ENCODE results near the gene P2RY6.

P2RY6 gene

GRCh38 chr11:73297231-73297590 is 25.1 kb downstream of the P2RY6 start:
- DNase-seq (ENCODE audit: low read depth) = no peak

- DNase-seq (ENCODE audit: low read depth) = no peak
Measured at GRCh38 chr11:73297702-73298101, 25.6 kb downstream of the P2RY6 start.

DNA sequence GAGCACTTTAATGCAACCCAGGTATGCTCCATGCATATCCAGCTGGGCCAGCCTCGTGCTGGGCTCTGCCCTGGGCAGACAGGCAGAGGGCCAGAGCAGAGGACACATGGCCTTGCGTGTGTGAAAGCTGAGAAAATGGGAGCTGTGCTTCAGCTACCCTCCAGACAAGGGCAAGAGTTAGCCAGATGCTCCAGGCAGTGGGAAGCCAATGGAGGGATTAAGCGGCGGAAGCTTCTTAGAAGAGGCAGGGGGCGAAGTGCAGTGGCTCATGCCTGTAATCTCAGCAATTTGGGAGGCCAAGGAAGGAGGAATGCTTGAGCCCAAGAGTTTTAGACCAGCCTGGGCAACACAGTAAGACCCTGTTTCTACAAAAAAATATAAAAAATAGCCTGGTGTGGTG is 26.1 kb downstream of the P2RY6 start:
- DNase-seq (ENCODE audit: low read depth) = no peak

DNA sequence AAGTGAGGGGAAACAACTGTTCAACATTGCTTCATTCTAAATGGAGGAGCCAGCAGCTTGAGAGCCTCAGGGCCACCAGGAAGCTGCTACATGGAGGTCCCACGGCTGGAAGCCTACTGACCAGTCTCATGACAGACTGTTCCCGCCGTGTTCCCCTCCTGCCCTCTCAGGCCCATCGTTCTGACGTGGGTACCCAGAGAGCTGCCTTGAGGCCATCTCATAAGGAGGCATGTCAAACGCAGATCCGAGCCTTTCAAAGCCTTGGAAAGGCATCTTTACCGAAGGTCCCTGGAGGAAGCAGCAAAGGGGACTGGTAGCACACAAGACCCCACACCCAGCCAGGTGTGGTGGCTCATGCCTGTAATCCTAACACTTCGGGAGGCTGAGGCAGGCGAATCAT is 27.6 kb downstream of the P2RY6 start:
- no peak for DNase-seq (ENCODE audit: low read depth)

- DNase-seq (ENCODE audit: low read depth) = no peak
Measured at GRCh38 chr11:73306069-73306841, 34.1 kb downstream of the P2RY6 start.

GRCh38 chr11:73306977-73307322 is 34.8 kb downstream of the P2RY6 start:
- DNase-seq (ENCODE audit: low read depth) = no peak

- peak; percentile 95 for DNase-seq (ENCODE audit: low read depth)
Measured at GRCh38 chr11:73307323-73308002, 35.3 kb downstream of the P2RY6 start.

DNA sequence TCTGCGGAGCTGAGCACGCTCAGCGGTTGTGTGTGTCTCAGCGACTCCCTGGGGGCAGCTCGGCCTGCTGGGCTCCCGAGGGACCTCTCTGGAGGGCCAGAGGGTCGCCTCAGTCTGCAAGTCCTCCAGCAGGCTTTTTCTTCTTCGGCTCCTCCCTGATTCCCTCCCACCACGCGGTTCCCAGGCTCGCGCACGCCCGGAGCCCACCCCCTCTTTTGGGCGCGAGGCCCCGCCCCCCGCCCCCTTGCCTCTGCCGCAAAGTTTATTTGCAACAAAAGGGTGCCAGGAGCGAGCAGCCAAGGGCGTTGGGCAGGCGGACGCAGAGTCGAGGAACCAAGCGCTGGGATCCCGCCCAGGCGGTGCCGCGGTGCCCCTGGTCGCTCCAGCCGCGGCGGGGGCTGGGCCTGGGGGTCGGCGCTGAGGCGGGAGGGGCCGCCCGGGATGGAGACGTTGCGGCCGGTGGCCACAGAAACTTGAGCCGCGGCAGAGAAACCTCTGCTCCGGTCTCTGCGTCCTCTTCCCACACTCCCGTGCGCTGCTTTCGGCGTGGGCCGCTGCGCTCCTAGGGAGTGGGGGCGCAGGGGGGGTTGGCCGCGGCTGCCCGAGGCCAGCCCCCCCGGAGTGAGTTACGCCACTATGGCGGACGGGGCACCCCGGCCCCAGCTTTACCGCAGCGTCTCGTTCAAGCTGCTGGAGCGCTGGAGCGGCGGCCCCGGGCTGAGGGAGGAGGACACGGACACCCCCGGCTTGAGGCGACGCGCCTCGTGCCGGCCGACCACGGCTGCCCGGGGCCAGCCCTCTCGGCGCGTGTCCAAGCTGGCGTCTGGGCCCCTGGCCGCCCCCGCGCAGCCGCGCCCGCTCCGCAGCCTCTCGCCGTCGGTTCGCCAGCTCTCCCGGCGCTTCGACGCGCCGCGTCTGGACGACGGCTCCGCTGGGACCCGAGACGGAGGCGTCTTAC is 36.1 kb downstream of the P2RY6 start, which contains the start of gene ARHGEF17:
ARHGEF17 (plus strand) TSS at position 274 of the 958 bp plus-strand sequence; CDS start at position 637, 363 bp downstream.
- no peak for DNase-seq (ENCODE audit: low read depth)

- DNase-seq (ENCODE audit: low read depth) = peak; percentile 83
Measured at GRCh38 chr11:73308961-73309919, 37.1 kb downstream of the P2RY6 start.

DNA sequence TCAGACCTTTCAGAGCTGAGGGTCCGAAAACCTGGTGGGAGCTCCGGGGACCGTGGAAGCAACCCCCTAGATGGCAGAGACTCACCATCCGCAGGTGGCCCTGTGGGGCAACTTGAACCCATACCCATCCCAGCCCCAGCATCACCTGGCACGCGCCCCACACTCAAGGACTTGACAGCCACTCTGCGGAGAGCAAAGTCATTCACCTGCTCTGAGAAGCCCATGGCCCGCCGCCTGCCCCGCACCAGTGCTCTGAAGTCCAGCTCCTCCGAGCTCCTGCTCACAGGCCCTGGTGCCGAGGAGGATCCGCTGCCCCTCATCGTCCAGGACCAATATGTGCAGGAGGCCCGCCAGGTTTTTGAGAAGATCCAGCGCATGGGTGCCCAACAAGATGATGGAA is 37.9 kb downstream of the P2RY6 start:
- no peak for DNase-seq (ENCODE audit: low read depth)

- DNase-seq (ENCODE audit: low read depth) = no peak
Measured at GRCh38 chr11:73310661-73311393, 38.7 kb downstream of the P2RY6 start.

- DNase-seq (ENCODE audit: low read depth) = no peak
Measured at GRCh38 chr11:73311394-73311869, 39.3 kb downstream of the P2RY6 start.

DNA sequence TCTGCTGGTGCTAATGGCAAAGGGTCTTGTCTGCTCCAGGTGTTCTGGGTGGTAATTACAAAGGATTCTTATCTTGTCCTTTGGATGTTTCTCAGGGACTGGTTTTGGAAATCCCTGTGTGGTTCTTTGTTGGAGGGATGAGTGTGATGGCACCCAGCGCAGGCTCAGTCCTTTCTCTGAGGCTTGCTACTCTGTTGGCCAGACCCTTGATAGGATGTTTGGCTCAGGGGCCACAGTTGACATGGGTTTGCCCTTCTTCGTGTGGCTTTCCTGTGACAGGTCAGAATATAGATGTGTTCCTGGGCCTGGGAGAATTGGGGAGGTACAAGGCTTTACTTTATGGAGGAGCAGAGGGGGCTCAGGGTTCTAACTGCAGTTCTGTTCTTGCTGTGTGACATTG is 39.9 kb downstream of the P2RY6 start:
- DNase-seq (ENCODE audit: low read depth) = no peak

GRCh38 chr11:73312851-73313327 is 40.8 kb downstream of the P2RY6 start:
- DNase-seq (ENCODE audit: low read depth) = no peak

DNA sequence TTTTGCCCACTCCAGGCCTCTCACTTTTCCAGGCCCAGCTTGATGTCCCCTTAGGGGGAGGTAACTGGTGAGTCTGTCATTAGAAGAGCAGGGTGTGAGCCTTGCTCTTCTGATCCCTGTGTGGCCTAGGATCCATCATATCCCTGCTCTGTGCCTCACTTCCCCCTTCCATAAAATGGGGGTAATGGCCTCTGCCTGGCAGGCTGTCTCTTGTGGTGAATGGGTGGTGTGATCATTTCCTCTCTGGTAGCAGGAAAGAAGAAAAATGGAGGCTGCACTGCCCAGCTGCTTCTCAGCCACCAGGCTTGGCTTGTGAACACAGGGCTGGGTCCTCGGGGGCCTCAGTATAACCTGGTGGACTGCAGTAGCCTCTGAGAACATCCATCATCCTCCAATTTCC is 41.5 kb downstream of the P2RY6 start:
- DNase-seq (ENCODE audit: low read depth) = no peak

GRCh38 chr11:73314117-73314961 is 42.2 kb downstream of the P2RY6 start:
- no peak for DNase-seq (ENCODE audit: low read depth)

DNA sequence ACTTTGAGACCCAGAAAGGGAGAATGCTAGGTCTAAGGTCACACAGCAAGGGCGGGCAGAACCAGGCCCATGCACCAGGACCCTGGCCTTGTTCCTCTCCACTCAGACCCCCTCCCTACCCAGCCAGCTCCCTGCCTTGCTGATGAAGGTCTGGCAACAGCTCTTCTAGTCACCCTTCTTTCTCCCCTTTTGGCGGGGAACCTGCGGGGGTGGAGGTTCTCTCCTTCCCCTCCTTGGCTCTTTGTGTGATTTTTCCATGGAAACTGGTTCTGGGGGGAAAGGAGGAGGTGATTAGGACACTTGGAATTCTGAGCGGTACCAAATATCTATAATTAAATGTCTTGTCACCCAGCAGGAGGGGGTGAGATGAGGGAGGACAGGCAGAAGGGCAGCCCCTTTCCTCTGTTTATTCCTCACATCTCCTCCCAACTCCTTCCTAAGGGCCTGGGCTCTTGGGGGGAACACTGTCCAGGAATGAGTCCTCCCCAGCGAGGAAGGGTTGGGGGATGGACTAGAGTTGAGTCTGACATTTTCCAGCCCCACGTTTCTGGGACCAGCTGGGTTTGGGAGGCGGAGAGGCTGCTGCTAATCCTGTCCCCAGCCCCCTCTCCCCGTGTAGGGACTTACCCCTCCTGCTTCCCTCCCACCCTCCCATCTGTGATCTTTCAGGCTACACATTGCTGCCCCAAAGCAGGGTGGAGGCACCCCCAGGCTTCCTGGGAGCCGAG is 43.3 kb downstream of the P2RY6 start:
- no peak for DNase-seq (ENCODE audit: low read depth)

DNA sequence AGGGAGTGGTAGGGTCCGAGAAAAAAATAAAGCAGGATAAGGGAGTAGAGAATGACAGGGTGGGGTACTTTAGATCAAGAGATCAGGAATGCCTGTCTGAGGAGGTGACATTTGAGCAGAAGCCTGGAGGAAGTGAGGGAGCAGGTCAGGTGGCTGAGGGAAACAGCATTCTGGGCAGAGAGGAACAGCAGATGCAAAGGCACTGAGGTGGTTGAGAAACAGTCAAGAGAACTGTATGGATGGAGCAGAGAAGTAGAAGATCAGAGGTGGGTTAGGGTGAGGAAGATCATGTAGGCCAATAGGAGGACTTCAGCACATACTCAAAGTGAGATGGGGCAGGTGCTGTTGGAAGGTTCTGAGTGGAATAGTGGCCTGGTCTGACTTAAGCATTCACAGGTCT is 44.3 kb downstream of the P2RY6 start:
- no peak for DNase-seq (ENCODE audit: low read depth)

DNA sequence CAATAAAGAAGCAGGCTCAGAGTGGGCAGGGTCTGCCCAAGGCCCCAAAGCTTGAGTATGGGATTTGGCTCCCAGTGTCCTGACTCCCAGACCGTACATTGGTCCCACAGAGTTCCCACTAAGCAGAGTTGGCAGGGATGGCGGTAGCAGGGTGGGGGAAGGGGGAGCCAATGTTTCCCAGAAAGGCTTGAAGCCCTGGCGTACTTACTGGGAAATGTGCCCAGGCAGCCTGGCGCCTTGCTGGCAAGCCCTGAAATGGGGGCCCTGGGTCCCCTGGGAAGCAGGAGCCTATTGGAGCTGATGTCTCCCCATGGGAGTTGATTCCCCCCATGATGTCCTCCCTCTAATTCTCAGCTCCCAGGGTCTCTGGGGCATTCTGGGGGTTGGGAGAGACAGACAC is 45.2 kb downstream of the P2RY6 start:
- DNase-seq (ENCODE audit: low read depth) = no peak

Measured in non-pigmented ciliary epithelial cell (primary cell).